Measurements from ENCODE around the gene PTPRCAP. TPM values are rescaled to one million over a fixed set of nuclear protein-coding genes. Genes with fewer than 3 reads are reported as not detected.
"Not testable (repeated sequence)": the region's sequence is repeated elsewhere in the genome, so short reads cannot be mapped to it uniquely, and the experiment has no call there.

The PTPRCAP gene
- total and polyA plus RNA-seq, 4 donors = 8.8 to 19.0 (median 12.3) TPM

DNA sequence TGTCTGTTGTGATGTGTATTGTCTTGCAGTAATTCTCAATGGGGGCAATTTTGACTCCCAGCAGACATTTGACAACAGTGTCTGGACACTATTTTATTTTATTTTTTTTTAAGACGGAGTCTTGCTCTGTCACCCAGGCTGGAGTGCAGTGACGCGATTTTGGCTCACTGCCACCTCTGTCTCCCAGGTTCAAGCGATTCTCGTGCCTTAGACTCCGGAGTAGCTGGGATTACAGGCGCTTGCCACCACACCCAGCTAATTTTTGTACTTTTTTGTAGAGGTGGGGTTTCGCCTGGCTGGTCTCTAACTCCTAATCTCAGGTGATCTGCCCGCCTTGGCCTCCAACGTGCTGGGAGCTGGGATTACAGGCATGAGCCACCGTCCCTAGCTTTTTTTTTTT, 7.8 kb downstream of the PTPRCAP start:
- H3K36me3 ChIP-seq (ENCODE audit: control insufficient read depth in 4 of 4, insufficient read depth in 4 of 4, low read length in 4 of 4) = peaks cover 0 to 36% (median 14%) of the 10 kb centered on the region in 4 donors
- no peaks in the 10 kb centered on the region for H3K27me3 ChIP-seq (ENCODE audit: control insufficient read depth in 3 of 3, insufficient read depth in 3 of 3, low read length in 2 of 3)
- no peaks in the 10 kb centered on the region for H3K9me3 ChIP-seq (ENCODE audit: control insufficient read depth in 4 of 4, insufficient read depth in 3 of 4, low read length in 3 of 4)
- 77 to 90% methylated on average over 11 of the region's 11 CpGs for WGBS, 2 donors
- no peak overlapping the region for H3K9ac ChIP-seq (ENCODE audit: insufficient read depth in 1 of 2, low read length in 2 of 2)
- no peak for DNase-seq
- H3K4me3 ChIP-seq = no peak overlapping the region
- peaks cover 0 to 13% (median 6%) of the 10 kb centered on the region in 5 donors for H3K4me1 ChIP-seq (ENCODE audit: control insufficient read depth in 5 of 5, insufficient read depth in 5 of 5, low read length in 5 of 5)
- no peak overlapping the region for H3K27ac ChIP-seq (ENCODE audit: low read depth in 1 of 2, low read length in 1 of 2)
- no peak for ATAC-seq (ENCODE audit: insufficient read depth, low FRiP score)
- no peak for TF ChIP-seq CTCF (IDR thresholded peaks at IDR 0.05; ENCODE audit: control extremely low read depth, extremely low read depth)

- 50 to 58% methylated on average over 12 of the region's 12 CpGs for WGBS, 2 donors
- no peaks in the 10 kb centered on the region for H3K9me3 ChIP-seq (ENCODE audit: control insufficient read depth in 4 of 4, insufficient read depth in 3 of 4, low read length in 3 of 4)
- H3K9ac ChIP-seq (ENCODE audit: insufficient read depth in 1 of 2, low read length in 2 of 2) = peak overlapping the region; percentile 90 to 98
- peaks cover 0 to 13% (median 6%) of the 10 kb centered on the region in 5 donors for H3K4me1 ChIP-seq (ENCODE audit: control insufficient read depth in 5 of 5, insufficient read depth in 5 of 5, low read length in 5 of 5)
- no peak for TF ChIP-seq CTCF (IDR thresholded peaks at IDR 0.05; ENCODE audit: control extremely low read depth, extremely low read depth)
- ATAC-seq (ENCODE audit: insufficient read depth, low FRiP score) (no peak), DNase-seq (no peak)
- peaks cover 0 to 30% (median 11%) of the 10 kb centered on the region in 4 donors for H3K36me3 ChIP-seq (ENCODE audit: control insufficient read depth in 4 of 4, insufficient read depth in 4 of 4, low read length in 4 of 4)
- no peaks in the 10 kb centered on the region for H3K27me3 ChIP-seq (ENCODE audit: control insufficient read depth in 3 of 3, insufficient read depth in 3 of 3, low read length in 2 of 3)
- peak overlapping the region in 1 of 2 donors; percentile 95 for H3K27ac ChIP-seq (ENCODE audit: low read depth in 1 of 2, low read length in 1 of 2)
- peak overlapping the region; percentile 89 for H3K4me3 ChIP-seq
Measured at GRCh38 chr11:67429038-67429668, 8.3 kb downstream of the PTPRCAP start.

DNA sequence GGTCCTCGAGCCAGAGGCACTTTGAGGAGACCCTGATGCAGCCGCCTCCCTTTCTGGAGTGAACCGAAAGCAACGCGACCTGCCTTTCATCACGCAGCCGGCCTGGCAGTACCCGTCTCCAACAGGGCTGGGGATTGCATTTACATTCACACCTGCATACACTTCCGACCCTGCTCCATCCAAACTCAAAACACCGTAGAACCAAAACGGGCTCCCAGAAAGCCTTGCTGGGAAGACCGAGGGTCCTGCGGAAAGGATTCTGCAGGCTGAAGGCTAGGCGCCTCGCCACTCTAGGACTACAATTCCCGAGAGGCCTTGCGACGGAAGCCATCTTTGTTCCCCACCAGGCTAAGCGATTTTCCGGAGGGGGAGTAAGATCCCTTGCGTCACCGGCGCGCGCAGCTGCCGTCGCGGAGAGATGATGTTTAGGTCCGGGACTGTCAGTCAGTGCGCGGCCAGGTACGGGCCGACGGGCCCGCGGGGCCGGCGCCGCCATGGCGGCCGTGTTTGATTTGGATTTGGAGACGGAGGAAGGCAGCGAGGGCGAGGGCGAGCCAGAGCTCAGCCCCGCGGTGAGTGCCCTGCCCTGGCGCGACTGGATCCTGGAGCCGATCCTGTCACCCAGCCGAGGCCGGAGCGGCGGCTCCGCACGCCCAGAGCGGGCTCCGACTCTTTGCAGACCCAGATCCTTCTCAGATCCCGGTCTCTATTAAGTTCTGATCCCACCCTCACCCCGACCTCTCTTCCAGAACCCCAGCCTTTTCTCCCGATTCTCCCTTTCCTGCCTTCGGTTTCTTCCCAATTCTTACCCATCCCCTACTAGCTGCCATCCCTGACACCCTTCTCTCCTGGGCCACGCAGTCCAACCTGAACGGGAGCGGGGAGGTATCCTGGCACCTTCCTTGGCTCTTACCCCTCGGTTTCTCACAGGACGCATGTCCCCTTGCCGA, 9.2 kb downstream of the PTPRCAP start, which contains the start of gene RPS6KB2:
Gene RPS6KB2, plus strand, starts transcription at position 443 of the 950 bp plus-strand sequence. Its CDS starts 52 bp downstream, at position 495.
- no peaks in the 10 kb centered on the region for H3K27me3 ChIP-seq (ENCODE audit: control insufficient read depth in 3 of 3, insufficient read depth in 3 of 3, low read length in 2 of 3)
- H3K4me3 ChIP-seq = peak within 1 kb of the TSS; percentile 89
- WGBS, 2 donors = 0% methylated on average over 68 of the region's 68 CpGs
- peaks cover 0 to 13% (median 6%) of the 10 kb centered on the region in 5 donors for H3K4me1 ChIP-seq (ENCODE audit: control insufficient read depth in 5 of 5, insufficient read depth in 5 of 5, low read length in 5 of 5)
- peak; percentile 93 for ATAC-seq (ENCODE audit: insufficient read depth, low FRiP score)
- peak within 1 kb of the TSS; percentile 90 to 98 for H3K9ac ChIP-seq (ENCODE audit: insufficient read depth in 1 of 2, low read length in 2 of 2)
- no peak for TF ChIP-seq CTCF (IDR thresholded peaks at IDR 0.05; ENCODE audit: control extremely low read depth, extremely low read depth)
- DNase-seq = peak; percentile 98 to 99 (median 98)
- H3K36me3 ChIP-seq (ENCODE audit: control insufficient read depth in 4 of 4, insufficient read depth in 4 of 4, low read length in 4 of 4) = peaks cover 0 to 22% (median 9%) of the 10 kb centered on the region in 4 donors
- peak within 1 kb of the TSS; percentile 80 to 95 for H3K27ac ChIP-seq (ENCODE audit: low read depth in 1 of 2, low read length in 1 of 2)
- H3K9me3 ChIP-seq (ENCODE audit: control insufficient read depth in 4 of 4, insufficient read depth in 3 of 4, low read length in 3 of 4) = no peaks in the 10 kb centered on the region

DNA sequence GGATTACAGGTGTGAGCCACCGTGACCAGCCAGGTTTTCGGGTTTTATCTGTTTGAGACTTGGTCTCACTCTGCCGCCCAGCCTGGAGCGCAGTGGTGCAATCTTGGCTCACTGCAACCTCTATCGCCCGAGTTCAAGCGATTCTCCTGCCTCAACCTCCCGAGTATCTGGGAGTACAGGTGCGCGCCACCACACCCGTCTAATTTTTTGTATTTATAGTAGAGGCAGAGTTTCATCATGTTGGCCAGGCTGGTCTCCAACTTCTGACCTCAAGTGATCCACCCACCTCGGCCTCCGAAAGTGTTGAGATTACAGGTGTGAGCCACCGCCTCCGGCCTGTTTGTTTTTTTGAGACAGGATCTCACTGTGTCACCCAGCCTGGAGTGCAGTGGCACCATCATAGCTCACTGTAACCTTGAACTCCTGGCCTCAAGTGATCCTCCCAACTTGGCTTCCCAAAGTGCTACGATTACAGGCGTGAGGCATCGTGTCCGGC, 10.1 kb downstream of the PTPRCAP start:
- not testable (repeated sequence) for H3K27me3 ChIP-seq (ENCODE audit: control insufficient read depth in 3 of 3, insufficient read depth in 3 of 3, low read length in 2 of 3); H3K9me3 ChIP-seq (ENCODE audit: control insufficient read depth in 4 of 4, insufficient read depth in 3 of 4, low read length in 3 of 4); ATAC-seq (ENCODE audit: insufficient read depth, low FRiP score); DNase-seq
- 68 to 78% methylated on average over 19 of the region's 19 CpGs for WGBS, 2 donors
- Histone ChIP-seq H3K36me3 (ENCODE audit: control insufficient read depth in 4 of 4, insufficient read depth in 4 of 4, low read length in 4 of 4) (peaks cover 0 to 14% (median 8%) of the 10 kb centered on the region in 4 donors), H3K4me3 (peak overlapping the region; percentile 52), H3K9ac (ENCODE audit: insufficient read depth in 1 of 2, low read length in 2 of 2) (peak overlapping the region in 1 of 2 donors; percentile 93), H3K27ac (ENCODE audit: low read depth in 1 of 2, low read length in 1 of 2) (peak overlapping the region in 1 of 2 donors; percentile 89), H3K4me1 (ENCODE audit: control insufficient read depth in 5 of 5, insufficient read depth in 5 of 5, low read length in 5 of 5) (peaks cover 0 to 13% (median 6%) of the 10 kb centered on the region in 5 donors)
